SK-N-SH (cell line): ENCODE data around the gene CD93. TPM values are rescaled to one million over a fixed set of nuclear protein-coding genes. Genes with fewer than 3 reads are reported as not detected.

Source experiments
- CTCF ChIA-PET: fragments of 300-600, 350-600 bp; formaldehyde crosslinking; extraction: SDS; loops from one replicate; lab custom pipeline; 2021; lab: Yijun Ruan, JAX
- POLR2A ChIA-PET: fragments of 350-600 bp; sonication (Branson Sonifier 250); formaldehyde crosslinking; extraction: SDS; loops from one replicate; lab custom pipeline; 2020; ENCODE audit warnings: antibody characterized with exemption, inconsistent platforms; lab: Yijun Ruan, JAX
- DNase-seq: peaks from one replicate; pipeline ENCODE4 v3.0.0; 2012
- H2AFZ ChIP-seq: fragments of 200-600 bp; sonication (generic); 2 replicates; pipeline ENCODE4 v1.8.1; 2016; ENCODE audit warnings: antibody characterized with exemption, mild to moderate bottlenecking, low read depth
- H3F3A ChIP-seq: fragments of 200-600 bp; sonication (generic); replicated peaks from 2 replicates; pipeline ENCODE3; 2016; ENCODE audit warnings: antibody characterized with exemption, mild to moderate bottlenecking; ENCODE audit not compliant: insufficient read depth
- H3K27ac ChIP-seq, 2 experiments: fragments of 200-500 bp in 1 of 2; fragments of 200-600 bp in 1 of 2; sonication (Bioruptor generic) in 1 of 2; sonication (generic), shearing (Covaris generic) in 1 of 2; 2 replicates each; pipeline versions ENCODE4 v1.5.1 to v1.6.1; 2014 to 2016; ENCODE audit warnings: low read depth in 2 of 2, inconsistent platforms in 1 of 2, low read length in 1 of 2, mild to moderate bottlenecking in 1 of 2, mixed read lengths in 1 of 2
- H3K27me3 ChIP-seq: fragments of 200-600 bp; sonication (generic), shearing (Covaris generic); 2 replicates; pipeline ENCODE4 v1.6.1; 2016; ENCODE audit warnings: mixed run types; ENCODE audit not compliant: insufficient read depth
- H3K36me3 ChIP-seq, 2 experiments: fragments of 200-500 bp in 1 of 2; fragments of 200-600 bp in 1 of 2; sonication (Bioruptor generic) in 1 of 2; sonication (generic) in 1 of 2; replicated peaks in 1 of 2; 2 replicates each; pipeline versions ENCODE3 to v1.5.1; 2014 to 2016; ENCODE audit warnings: low read length in 1 of 2, mild to moderate bottlenecking in 1 of 2; ENCODE audit not compliant: insufficient read depth in 2 of 2, control insufficient read depth in 1 of 2
- H3K4me1 ChIP-seq, 2 experiments: fragments of 200-500 bp in 1 of 2; fragments of 200-600 bp in 1 of 2; sonication (Bioruptor generic) in 1 of 2; sonication (generic), shearing (Covaris generic) in 1 of 2; 2 replicates each; pipeline versions ENCODE4 v1.5.1 to v1.6.1; 2014 to 2016; ENCODE audit warnings: low read depth in 1 of 2, low read length in 1 of 2, mixed run types in 1 of 2; ENCODE audit not compliant: insufficient read depth in 2 of 2, control insufficient read depth in 1 of 2
- H3K4me2 ChIP-seq: fragments of 200-600 bp; sonication (generic), shearing (Covaris generic); 2 replicates; pipeline ENCODE4 v1.6.1; 2017; ENCODE audit warnings: mixed run types
- H3K4me3 ChIP-seq, 2 experiments: fragments of 200-500 bp in 1 of 2; fragments of 200-600 bp in 1 of 2; sonication (Bioruptor generic) in 1 of 2; sonication (generic), shearing (Covaris generic) in 1 of 2; 2 replicates each; pipeline versions ENCODE4 v1.5.1 to v1.8.1; 2014 to 2016; ENCODE audit warnings: low read depth in 2 of 2, inconsistent platforms in 1 of 2, low read length in 1 of 2, mild to moderate bottlenecking in 1 of 2, mixed read lengths in 1 of 2, moderate library complexity in 1 of 2
- H3K79me2 ChIP-seq: fragments of 200-600 bp; sonication (generic); 2 replicates; pipeline ENCODE4 v1.8.1; 2017; ENCODE audit warnings: mild to moderate bottlenecking; ENCODE audit not compliant: insufficient read depth
- H3K9ac ChIP-seq: fragments of 200-600 bp; sonication (generic); 2 replicates; pipeline ENCODE4 v1.6.1; 2017; ENCODE audit warnings: mixed run types
- H3K9me2 ChIP-seq: fragments of 200-600 bp; sonication (generic); 2 replicates; pipeline ENCODE4 v1.6.1; 2017; ENCODE audit warnings: mixed run types
- H3K9me3 ChIP-seq: fragments of 200-600 bp; sonication (generic); 2 replicates; pipeline ENCODE4 v1.6.1; 2017; ENCODE audit warnings: mixed run types, mild to moderate bottlenecking, moderate library complexity
- H4K20me1 ChIP-seq: fragments of 200-600 bp; sonication (generic); 2 replicates; pipeline ENCODE4 v1.6.1; 2017; ENCODE audit warnings: mild to moderate bottlenecking, mixed run types; ENCODE audit not compliant: insufficient read depth
- CHD2 ChIP-seq: fragments of 150-350 bp; IDR thresholded peaks from 2 replicates; pipeline ENCODE4 v1.6.1; 2018; ENCODE audit warnings: low read length; ENCODE audit not compliant: partially characterized antibody
- CTCF ChIP-seq: fragments of 200-600 bp; sonication (generic); IDR thresholded peaks from 2 replicates; pipeline ENCODE4 v1.6.1; 2017; ENCODE audit warnings: antibody characterized with exemption, mild to moderate bottlenecking, moderate library complexity
- EP300 ChIP-seq, 2 experiments: IDR thresholded peaks; 2 replicates each; pipeline versions ENCODE4 v1.4.0 to v1.6.1; 2012; ENCODE audit warnings: borderline replicate concordance in 1 of 2, low read depth in 1 of 2, low read length in 1 of 2
- FOXJ3 ChIP-seq: sonication (generic); formaldehyde crosslinking; IDR thresholded peaks from 2 replicates; pipeline ENCODE4 v1.5.1; 2020; ENCODE audit warnings: mild to moderate bottlenecking, missing genetic modification reagents
- FOXM1 ChIP-seq: IDR thresholded peaks from 2 replicates; pipeline ENCODE4 v1.4.0; 2012; ENCODE audit warnings: low read depth, mild to moderate bottlenecking
- GABPA ChIP-seq: IDR thresholded peaks from 2 replicates; pipeline ENCODE4 v1.4.0; 2012; ENCODE audit warnings: low read depth, mild to moderate bottlenecking
- JUND ChIP-seq: IDR thresholded peaks from 2 replicates; pipeline ENCODE4 v1.4.0; 2012
- MAX ChIP-seq: IDR thresholded peaks from 2 replicates; pipeline ENCODE4 v1.4.0; 2012; ENCODE audit warnings: low read depth
- NFIC ChIP-seq: IDR thresholded peaks from 2 replicates; pipeline ENCODE4 v1.4.0; 2012; ENCODE audit warnings: borderline replicate concordance
- NRF1 ChIP-seq: IDR thresholded peaks from 2 replicates; pipeline ENCODE4 v1.6.1; 2012; ENCODE audit warnings: low read depth, mild to moderate bottlenecking, low read length
- POLR2AphosphoS5 ChIP-seq: IDR thresholded peaks from 2 replicates; pipeline ENCODE4 v1.6.1; 2012; ENCODE audit warnings: low read depth, low read length
- RAD21 ChIP-seq: IDR thresholded peaks from 2 replicates; pipeline ENCODE4 v1.6.1; 2012; ENCODE audit warnings: mild to moderate bottlenecking, low read length
- RXRA ChIP-seq: IDR thresholded peaks from 2 replicates; pipeline ENCODE4 v1.4.0; 2012; ENCODE audit warnings: low read depth, mild to moderate bottlenecking, borderline replicate concordance
- SIN3A ChIP-seq: IDR thresholded peaks from 2 replicates; pipeline ENCODE4 v1.6.1; 2012; ENCODE audit warnings: low read depth, mild to moderate bottlenecking, low read length, moderate library complexity, borderline replicate concordance
- SMC3 ChIP-seq: IDR thresholded peaks from 2 replicates; pipeline ENCODE4 v1.6.1; 2012; ENCODE audit warnings: low read depth, low read length, improper control_type of control experiment
- TCF12 ChIP-seq: IDR thresholded peaks from 2 replicates; pipeline ENCODE4 v1.4.0; 2012
- TEAD4 ChIP-seq: IDR thresholded peaks from 2 replicates; pipeline ENCODE4 v1.4.0; 2012; ENCODE audit warnings: mild to moderate bottlenecking, borderline replicate concordance; ENCODE audit not compliant: insufficient read depth
- USF2 ChIP-seq: fragments of 150-350 bp; IDR thresholded peaks from 2 replicates; pipeline ENCODE4 v1.6.1; 2017; ENCODE audit warnings: antibody characterized with exemption, low read length, low read depth, borderline replicate concordance
- ZBTB33 ChIP-seq: IDR thresholded peaks from 2 replicates; pipeline ENCODE4 v1.4.0; 2012; ENCODE audit warnings: low read depth, borderline replicate concordance
- WGBS: methylation state at CpG from one replicate; pipeline ENCODE4 v1.1.6; 2017; ENCODE audit warnings: low lambda C conversion rate; 5-methylcytosine and 5-hydroxymethylcytosine counted together
- polyA plus RNA-seq, 3 experiments: library from polyadenylated mRNA; depleted of rRNA; stranded (reverse); fragments of >200 nt; gene quantifications; 2 replicates each; pipeline ENCODE4 v1.2.3, GENCODE V29; 2012
- TF ChIP-seq, protein P1 (sequence below): IDR thresholded peaks from 2 replicates; pipeline ENCODE4 v1.4.0; 2012; ENCODE audit warnings: low read depth, borderline replicate concordance
- TF ChIP-seq, protein P2 (sequence below): IDR thresholded peaks from 2 replicates; pipeline ENCODE4; 2012

CD93 gene
- polyA plus RNA-seq, 1 of the 3 experiments (the other 2 are of a cell fraction): 0.03 TPM

- no peaks in the 10 kb centered on the region for H3K9me3 ChIP-seq
- H2AFZ ChIP-seq: no peak overlapping the region
- CTCF ChIA-PET: no interaction called here
- POLR2A ChIA-PET: no interaction called here
- 12% methylated on average over 4 of the region's 8 CpGs for WGBS
- H3K79me2 ChIP-seq: no peaks in the 10 kb centered on the region
- no peak overlapping the region for H3K4me2 ChIP-seq
- no peaks in the 10 kb centered on the region for H3F3A ChIP-seq
- no peak overlapping the region for H3K4me3 ChIP-seq
- H3K27me3 ChIP-seq: peaks cover 70% of the 10 kb centered on the region
- H3K36me3 ChIP-seq: no peaks in the 10 kb centered on the region
- H3K4me1 ChIP-seq: no peaks in the 10 kb centered on the region
- no peaks in the 10 kb centered on the region for H3K9me2 ChIP-seq
- no peak overlapping the region for H3K27ac ChIP-seq
- no peaks in the 10 kb centered on the region for H4K20me1 ChIP-seq
- no peak overlapping the region for H3K9ac ChIP-seq
- no peak for DNase-seq
- TF ChIP-seq EP300 (IDR thresholded peaks at IDR 0.05; ENCODE audit: borderline replicate concordance in 1 of 2, low read depth in 1 of 2, low read length in 1 of 2) (no peak), MAX (no peak), RXRA (no peak), NRF1 (no peak), RAD21 (no peak), USF2 (no peak), FOXJ3 (CRISPR knock-in tag) (no peak), JUND (no peak), FOXM1 (no peak), SMC3 (no peak)
- TF ChIP-seq, protein P1, sequence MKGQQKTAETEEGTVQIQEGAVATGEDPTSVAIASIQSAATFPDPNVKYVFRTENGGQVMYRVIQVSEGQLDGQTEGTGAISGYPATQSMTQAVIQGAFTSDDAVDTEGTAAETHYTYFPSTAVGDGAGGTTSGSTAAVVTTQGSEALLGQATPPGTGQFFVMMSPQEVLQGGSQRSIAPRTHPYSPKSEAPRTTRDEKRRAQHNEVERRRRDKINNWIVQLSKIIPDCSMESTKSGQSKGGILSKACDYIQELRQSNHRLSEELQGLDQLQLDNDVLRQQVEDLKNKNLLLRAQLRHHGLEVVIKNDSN: no peak
- TF ChIP-seq, protein P2, sequence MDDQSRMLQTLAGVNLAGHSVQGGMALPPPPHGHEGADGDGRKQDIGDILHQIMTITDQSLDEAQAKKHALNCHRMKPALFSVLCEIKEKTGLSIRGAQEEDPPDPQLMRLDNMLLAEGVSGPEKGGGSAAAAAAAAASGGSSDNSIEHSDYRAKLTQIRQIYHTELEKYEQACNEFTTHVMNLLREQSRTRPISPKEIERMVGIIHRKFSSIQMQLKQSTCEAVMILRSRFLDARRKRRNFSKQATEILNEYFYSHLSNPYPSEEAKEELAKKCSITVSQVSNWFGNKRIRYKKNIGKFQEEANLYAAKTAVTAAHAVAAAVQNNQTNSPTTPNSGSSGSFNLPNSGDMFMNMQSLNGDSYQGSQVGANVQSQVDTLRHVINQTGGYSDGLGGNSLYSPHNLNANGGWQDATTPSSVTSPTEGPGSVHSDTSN: no peak
These were observed 2.7 kb upstream of the CD93 start for GRCh38 chr20:23088866-23089265.

DNA sequence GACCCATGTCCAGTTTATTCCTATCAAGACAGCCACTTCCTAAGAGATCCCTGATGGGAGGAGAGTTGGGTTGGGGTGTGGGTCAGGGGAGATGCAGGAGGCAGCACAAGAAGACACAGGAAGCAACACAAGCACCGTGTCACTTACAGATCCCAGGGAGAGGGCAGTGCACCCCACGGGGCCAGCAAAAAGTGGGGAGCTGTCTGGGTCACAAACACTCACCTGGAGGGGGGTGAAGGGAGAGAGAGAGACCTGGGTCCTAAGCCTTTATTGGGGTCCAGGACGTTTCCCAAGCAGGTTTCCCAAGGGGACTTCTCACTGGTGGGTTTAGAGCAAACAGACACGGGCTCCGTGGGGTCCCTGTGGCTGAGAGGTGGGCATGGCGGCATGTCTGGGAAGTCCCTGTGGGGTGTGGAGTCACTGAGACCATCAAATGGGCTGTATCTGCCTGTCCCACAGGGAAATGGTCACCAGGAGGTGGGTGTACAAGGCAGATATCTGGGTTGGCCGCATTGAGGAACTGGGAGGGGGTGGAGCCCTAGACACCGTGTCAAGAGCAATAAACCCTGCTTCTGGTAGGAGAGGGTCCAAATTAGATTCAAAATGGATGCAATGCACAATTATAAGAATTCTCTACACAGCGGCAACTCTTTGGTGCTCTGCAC lies 1.6 kb upstream of the CD93 start:
- H3K9me3 ChIP-seq: no peaks in the 10 kb centered on the region
- H3K27me3 ChIP-seq: peaks cover 58% of the 10 kb centered on the region
- H3K36me3 ChIP-seq: no peaks in the 10 kb centered on the region
- H3K9ac ChIP-seq: no peak overlapping the region
- DNase-seq: no peak
- no peaks in the 10 kb centered on the region for H4K20me1 ChIP-seq
- no peaks in the 10 kb centered on the region for H3F3A ChIP-seq
- no peak overlapping the region for H3K4me2 ChIP-seq
- H2AFZ ChIP-seq: no peak overlapping the region
- H3K79me2 ChIP-seq: no peaks in the 10 kb centered on the region
- H3K4me1 ChIP-seq: no peaks in the 10 kb centered on the region
- no peak overlapping the region for H3K4me3 ChIP-seq
- CTCF ChIA-PET: no interaction called here
- POLR2A ChIA-PET: no interaction called here
- no peaks in the 10 kb centered on the region for H3K9me2 ChIP-seq
- WGBS: 15% methylated on average over 9 of the region's 9 CpGs
- H3K27ac ChIP-seq: no peak overlapping the region
- TF ChIP-seq GABPA: no peak
- no peak for TF ChIP-seq FOXM1
- TF ChIP-seq CHD2: no peak
- no peak for TF ChIP-seq NFIC
- no peak for TF ChIP-seq TEAD4
- TF ChIP-seq, protein P1: no peak
- no peak for TF ChIP-seq TCF12
- TF ChIP-seq CTCF: no peak
- no peak for TF ChIP-seq RAD21
- no peak for TF ChIP-seq ZBTB33
- no peak for TF ChIP-seq POLR2AphosphoS5
- TF ChIP-seq SIN3A: no peak
